NB4 (cell line): ENCODE measurements around the gene PSMB4.
"Not testable (repeated sequence)": the region's sequence is repeated elsewhere in the genome, so short reads cannot be mapped to it uniquely, and the experiment has no call there.

Experiments used
- DNase-seq: peaks from one replicate; pipeline ENCODE4 v3.0.0; 2010; ENCODE audit warnings: low read depth
- H3K4me3 ChIP-seq: one replicate; pipeline ENCODE4 v1.5.1; 2011; ENCODE audit warnings: mild to moderate bottlenecking, low read depth, low read length, moderate library complexity
- MYC ChIP-seq: IDR thresholded peaks from 2 replicates; pipeline ENCODE4 v1.6.1; 2011; ENCODE audit warnings: low read depth, low read length
- POLR2A ChIP-seq: IDR thresholded peaks from 2 replicates; pipeline ENCODE4 v1.6.1; 2011; ENCODE audit warnings: mild to moderate bottlenecking; ENCODE audit not compliant: insufficient read length; ENCODE audit errors: extremely low read depth
- TF ChIP-seq, protein P1 (sequence below): IDR thresholded peaks from one replicate; pipeline ENCODE4 v1.5.1; 2012; ENCODE audit warnings: low read depth, low read length
- TF ChIP-seq, protein P2 (sequence below): IDR thresholded peaks from 2 replicates; pipeline ENCODE4 v1.6.1; 2011; ENCODE audit warnings: low read depth, low read length

Gene PSMB4

DNA sequence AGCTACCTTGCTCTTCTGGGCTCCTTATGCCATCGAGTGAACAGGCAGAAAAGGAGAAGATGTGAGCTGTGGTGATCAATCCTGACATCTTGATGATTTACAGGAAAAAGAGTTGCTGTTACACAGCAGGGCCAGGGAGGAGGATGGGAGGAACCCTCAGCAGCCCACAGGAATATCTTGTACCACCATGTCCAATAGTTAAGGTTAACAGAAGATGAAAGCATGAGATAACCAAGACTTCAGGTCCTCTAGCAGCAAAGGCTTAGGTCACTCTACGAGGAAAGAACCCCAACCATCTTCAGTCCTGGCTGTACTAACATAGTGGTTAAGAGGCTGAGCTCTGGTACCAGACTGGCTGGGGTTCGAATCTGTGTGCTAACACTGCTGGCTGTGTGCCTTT lies 14.8 kb upstream of the PSMB4 start:
- DNase-seq, result no peak
- TF ChIP-seq POLR2A (no peak), MYC (no peak)
- TF ChIP-seq, protein P1, sequence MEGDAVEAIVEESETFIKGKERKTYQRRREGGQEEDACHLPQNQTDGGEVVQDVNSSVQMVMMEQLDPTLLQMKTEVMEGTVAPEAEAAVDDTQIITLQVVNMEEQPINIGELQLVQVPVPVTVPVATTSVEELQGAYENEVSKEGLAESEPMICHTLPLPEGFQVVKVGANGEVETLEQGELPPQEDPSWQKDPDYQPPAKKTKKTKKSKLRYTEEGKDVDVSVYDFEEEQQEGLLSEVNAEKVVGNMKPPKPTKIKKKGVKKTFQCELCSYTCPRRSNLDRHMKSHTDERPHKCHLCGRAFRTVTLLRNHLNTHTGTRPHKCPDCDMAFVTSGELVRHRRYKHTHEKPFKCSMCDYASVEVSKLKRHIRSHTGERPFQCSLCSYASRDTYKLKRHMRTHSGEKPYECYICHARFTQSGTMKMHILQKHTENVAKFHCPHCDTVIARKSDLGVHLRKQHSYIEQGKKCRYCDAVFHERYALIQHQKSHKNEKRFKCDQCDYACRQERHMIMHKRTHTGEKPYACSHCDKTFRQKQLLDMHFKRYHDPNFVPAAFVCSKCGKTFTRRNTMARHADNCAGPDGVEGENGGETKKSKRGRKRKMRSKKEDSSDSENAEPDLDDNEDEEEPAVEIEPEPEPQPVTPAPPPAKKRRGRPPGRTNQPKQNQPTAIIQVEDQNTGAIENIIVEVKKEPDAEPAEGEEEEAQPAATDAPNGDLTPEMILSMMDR, result no peak
- TF ChIP-seq, protein P2, sequence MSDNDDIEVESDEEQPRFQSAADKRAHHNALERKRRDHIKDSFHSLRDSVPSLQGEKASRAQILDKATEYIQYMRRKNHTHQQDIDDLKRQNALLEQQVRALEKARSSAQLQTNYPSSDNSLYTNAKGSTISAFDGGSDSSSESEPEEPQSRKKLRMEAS, result no peak
- no peak overlapping the region for H3K4me3 ChIP-seq

DNA sequence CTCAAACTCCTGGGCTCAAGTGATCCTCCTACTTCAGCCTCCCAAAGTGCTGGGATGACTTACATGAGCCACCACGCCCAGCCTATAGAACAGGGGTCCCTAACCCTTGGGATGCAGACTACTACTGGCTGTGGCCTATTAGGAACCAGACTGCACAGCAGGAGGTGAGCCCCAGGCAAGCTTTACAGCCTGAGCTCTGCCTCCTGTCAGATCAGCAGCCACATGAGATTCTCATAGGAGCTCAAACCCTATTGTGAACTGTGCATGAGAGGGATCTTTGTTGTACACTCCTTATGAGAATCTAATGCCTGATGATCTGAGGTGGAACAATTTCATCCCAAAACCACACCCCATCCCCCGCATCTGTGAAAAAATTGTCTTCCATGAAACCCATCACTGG lies 13.4 kb upstream of the PSMB4 start:
- no peak overlapping the region for H3K4me3 ChIP-seq
- DNase-seq, result no peak
- TF ChIP-seq, protein P2, result no peak
- TF ChIP-seq MYC (no peak), POLR2A (no peak)
- TF ChIP-seq, protein P1, result no peak

DNA sequence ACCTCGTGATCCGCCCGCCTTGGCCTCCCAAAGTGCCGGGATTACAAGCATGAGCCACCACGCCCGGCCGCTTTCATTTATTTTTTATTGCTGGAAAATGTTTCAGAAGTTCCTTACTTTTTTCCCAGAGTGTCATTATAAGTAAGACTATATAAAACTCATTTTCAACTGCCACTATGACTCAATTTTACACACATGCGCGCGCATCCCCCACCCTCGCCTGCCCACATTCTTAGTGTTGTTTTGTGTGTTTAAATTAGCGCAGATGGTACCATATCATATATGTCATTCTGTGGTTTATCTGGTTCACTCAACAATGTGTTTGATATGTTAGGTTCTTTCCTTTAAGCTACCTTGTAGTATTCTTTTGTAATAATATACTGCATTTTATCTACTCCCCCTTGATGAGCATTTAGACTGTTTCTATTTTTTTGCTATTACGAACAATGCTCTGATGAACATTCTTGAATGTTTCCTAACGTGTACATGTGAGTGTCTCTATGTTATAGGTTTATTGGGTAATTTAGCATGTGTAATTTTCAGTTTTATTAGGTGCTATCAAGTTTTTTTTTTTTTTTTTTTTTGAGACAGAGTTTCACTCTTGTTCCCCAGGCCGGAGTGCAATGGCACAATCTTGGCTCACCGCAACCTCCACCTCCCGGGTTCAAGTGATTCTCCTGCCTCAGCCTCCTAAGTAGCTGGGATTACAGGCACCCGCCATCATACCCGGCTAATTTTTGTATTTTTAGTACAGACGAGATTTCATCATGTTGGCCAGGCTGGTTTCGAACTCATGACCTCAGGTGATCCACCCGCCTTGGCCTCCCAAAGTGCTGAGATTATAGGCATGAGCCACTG lies 8.9 kb upstream of the PSMB4 start:
- not testable (repeated sequence) for H3K4me3 ChIP-seq, DNase-seq

DNA sequence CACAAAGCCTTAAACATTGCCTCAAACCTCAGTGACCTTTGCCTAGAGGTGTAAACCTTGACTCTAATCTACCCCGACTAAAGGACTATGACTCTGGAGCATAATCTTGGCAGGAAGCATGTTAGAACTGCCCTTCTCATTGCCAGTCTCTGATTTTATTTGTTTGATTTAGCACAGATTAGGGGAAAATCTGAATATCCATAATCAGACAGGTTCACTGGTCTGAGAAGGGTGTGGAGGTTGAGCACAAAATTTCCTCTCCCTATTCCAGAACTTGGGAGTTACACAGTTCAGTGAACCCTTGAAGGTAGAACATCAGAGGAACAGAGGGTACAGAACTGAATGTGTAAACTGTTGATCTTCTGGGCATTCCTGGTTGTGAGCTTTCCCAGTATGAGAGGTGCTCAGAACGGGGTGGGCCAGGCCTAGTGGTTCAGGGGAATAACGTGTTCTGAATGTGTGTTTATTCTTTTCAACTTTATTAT lies 8.3 kb upstream of the PSMB4 start:
- TF ChIP-seq MYC, result no peak
- TF ChIP-seq, protein P2, result no peak
- TF ChIP-seq POLR2A, result no peak
- TF ChIP-seq, protein P1, result no peak
- H3K4me3 ChIP-seq, result no peak overlapping the region
- DNase-seq, result no peak

DNA sequence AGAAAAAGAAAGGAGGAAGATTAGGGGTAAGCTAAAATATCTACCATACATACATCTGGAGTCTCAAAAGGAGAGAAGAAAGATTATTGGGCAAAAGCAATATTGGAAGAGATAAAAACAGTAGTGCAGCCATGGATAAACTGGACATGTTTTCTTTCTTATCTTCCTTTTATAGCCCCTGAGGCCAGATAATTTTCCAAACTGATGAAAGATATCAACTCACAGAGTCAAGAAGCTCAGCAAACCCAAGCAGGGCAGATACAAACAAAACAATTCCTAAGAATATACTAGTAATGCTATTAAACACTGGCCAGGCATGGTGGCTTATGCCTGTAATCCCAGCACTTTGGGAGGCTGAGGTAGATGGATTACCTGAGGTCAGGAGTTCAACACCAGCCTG lies 5.8 kb upstream of the PSMB4 start:
- no peak overlapping the region for H3K4me3 ChIP-seq
- TF ChIP-seq POLR2A (no peak), MYC (no peak)
- TF ChIP-seq, protein P2, result no peak
- TF ChIP-seq, protein P1, result no peak
- no peak for DNase-seq

DNA sequence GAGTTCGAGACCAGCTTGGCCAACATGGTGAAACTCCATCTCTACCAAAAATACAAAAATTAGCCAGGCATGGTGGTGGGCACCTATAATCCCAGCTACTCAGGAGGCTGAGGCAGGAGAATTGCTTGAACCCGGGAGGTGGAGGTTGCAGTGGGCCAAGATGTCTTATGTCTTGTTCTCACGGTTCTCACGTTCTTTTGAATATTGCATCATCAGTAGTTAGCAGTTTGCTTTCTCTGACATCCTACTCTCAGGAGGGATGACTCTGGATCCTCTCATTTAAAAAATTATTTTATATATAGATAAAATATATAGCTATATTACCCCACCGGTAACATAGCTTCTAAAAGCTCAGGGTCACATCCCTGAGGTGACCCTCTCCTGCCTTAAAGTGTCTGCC lies 3.1 kb upstream of the PSMB4 start:
- DNase-seq, H3K4me3 ChIP-seq: not testable (repeated sequence)
